Hematopoietic multipotent progenitor cell (in vitro differentiated cells): ENCODE data around the gene DUSP18. TPM values are rescaled to one million over a fixed set of nuclear protein-coding genes. Genes with fewer than 3 reads are reported as not detected.
"Not testable (repeated sequence)": the region's sequence is repeated elsewhere in the genome, so short reads cannot be mapped to it uniquely, and the experiment has no call there.

ENCODE experiments used
- DNase-seq, 3 donors: peaks; one replicate each; pipeline ENCODE4 v3.0.0-alpha.2; 2011 to 2015; ENCODE audit warnings: low read depth in 2 of 3, low spot score in 2 of 3
- total RNA-seq: library from RNA; depleted of rRNA; stranded (reverse); fragments of >200 nt; gene quantifications from one replicate; pipeline ENCODE4 v1.2.3, GENCODE V29; 2012

Gene DUSP18
- 51.7 TPM for total RNA-seq

GRCh38 chr22:30667494-30668385 is at the start of gene DUSP18:
TSS of gene DUSP18 (minus strand) at chr22:30667875. CDS start at chr22:30664003, 3,872 bp downstream.
- DNase-seq: peak; percentile 88 to 91 (median 91)

- no peak for DNase-seq
These were observed 46.4 kb upstream of the DUSP18 start for GRCh38 chr22:30714062-30714461.

GRCh38 chr22:30712094-30712493 is 44.4 kb upstream of the DUSP18 start:
- DNase-seq: no peak

DNA sequence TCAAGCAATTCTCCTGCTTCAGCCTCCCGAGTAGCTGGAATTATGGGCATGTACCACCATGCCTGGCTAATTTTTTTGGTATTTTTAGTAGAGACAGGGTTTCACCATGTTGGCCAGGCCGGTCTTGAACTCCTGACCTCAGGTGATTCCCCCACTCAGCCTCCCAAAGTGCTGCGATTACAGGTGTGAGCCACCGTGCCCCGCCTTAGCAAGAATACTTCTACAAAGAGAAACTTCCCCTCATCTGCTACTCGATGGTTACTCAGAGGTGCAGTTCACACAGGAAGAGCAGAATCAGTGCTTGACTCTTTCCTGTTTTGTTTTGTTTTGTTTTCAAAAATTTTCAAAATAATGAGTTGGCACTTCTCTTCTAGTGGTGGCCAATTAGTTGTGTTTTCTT is 42.3 kb upstream of the DUSP18 start:
- not testable (repeated sequence) for DNase-seq

GRCh38 chr22:30705710-30706651 is 38.3 kb upstream of the DUSP18 start:
- no peak for DNase-seq

DNA sequence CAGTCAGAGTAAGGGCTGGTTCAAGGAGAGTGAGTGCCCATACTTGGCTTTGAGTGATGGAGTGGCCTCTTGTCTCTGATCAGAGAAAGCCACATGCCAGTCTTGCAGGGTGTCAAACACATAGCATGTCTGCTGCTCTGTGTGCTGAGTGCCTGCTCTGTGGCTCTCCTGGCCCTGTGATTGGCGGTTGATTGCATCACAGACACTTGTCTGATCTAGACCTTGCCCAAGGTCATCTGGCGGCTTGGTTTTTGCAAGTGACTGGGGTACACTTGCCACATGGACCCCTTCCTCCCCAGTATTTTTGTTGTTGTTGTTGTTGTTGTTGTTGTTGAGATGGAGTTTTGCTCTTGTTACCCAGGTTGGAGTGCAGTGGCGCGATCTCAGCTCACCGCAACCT is 37.3 kb upstream of the DUSP18 start:
- DNase-seq: no peak

DNA sequence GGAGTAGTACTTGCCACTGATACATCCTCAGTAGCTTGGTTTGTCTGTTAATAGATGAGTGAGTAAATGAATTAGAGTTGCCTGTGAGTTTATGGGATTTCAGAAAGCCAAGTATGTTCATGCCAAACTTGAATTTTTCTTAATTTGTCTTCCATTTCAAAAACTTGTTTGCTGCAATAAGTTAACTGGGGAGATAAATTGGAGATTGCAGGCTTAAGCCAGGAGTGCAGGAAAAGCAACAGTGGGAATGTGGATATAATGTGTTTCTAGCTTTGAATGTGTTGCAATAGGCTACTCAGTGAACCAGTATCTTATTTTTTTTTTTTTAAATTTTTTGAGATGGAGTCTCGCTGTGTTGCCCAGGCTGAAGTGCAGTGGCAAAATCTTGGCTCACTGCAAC is 35.2 kb upstream of the DUSP18 start:
- no peak for DNase-seq

DNA sequence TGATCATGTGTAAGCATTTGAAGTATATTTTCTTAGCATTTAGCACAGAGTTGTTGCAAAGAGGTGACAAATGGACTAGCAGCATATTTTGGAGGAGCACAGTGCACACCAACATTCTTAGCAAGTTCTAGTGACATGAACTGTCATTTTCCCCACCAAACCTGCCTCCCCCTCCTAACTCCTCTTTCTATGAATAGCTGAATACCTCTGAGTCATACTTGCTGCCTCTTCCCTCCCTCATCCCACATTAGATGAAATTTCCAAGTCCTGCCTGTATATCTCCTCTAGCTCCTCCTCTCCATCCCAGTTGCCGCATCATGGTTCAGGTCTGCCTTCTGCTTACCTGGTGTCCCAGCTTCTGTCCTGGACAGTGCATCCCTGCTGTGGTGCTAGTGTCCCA is 34.2 kb upstream of the DUSP18 start:
- no peak for DNase-seq

- no peak for DNase-seq
These were observed 30.3 kb upstream of the DUSP18 start for GRCh38 chr22:30697975-30698374.

DNA sequence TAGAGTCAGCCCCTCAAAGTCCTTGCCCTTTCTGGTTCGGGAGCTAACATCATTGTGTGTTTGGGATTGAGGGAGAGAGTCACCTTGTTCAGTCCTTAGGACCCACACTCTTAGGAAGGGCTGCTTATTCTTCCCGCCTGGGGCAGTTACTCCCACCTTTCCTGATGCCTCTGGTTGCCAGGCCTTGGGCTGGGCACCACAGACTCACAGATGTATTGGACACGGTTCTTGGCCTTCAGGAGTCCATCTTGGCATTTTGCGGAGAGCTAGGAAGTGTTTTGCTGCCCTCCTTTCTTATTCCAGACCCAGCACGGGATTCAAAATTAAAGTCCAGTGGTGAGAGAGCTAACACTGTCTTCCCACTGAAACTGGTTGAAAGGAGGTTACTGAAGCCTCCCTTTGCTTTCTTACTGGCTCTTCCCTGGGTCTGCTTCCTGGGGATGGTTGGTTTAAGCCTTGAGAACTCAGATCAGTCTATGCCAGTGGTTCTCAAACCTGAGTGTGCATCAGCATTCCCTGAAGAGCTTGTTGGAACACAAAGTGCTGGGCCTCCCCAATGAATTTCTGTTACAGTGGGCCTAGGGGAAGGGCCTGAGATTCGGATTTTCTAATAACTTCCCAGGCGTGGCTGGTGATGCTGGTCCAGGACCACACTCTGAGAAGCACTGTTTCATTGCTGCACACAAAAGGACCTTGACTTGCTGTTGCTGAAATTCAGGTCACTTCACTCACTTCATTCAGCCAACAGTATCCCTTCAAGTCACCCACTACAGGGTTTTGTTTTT is 28.4 kb upstream of the DUSP18 start:
- DNase-seq: no peak

- DNase-seq: no peak
These were observed 27.7 kb upstream of the DUSP18 start for GRCh38 chr22:30695351-30695851.

DNA sequence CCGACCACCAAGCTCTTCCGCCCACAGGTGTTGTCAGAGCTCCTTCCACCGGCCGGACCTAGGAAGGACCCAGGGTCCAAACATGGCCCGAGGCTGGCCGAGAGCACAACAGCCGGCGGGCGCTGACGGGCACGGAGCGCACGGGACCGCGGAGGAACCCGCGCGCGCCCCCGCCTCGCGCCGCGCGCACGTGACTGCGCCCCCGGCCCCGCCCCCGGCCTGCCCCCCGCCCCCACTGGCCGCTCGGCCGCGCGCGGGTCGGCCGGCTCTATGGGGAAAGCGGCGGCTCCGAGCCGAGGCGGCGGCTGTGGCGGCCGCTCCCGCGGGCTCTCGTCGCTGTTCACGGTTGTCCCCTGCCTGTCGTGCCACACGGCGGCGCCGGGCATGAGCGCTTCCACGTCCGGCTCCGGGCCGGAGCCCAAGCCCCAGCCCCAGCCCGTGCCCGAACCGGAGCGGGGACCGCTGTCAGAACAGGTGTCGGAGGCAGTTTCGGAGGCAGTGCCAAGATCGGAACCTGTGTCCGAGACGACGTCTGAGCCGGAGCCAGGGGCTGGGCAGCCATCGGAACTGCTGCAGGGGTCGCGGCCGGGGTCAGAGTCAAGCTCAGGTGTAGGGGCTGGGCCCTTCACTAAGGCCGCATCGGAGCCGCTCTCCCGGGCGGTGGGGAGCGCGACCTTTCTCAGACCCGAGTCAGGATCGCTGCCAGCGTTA is 27.1 kb upstream of the DUSP18 start, which contains the start of gene OSBP2:
OSBP2 (plus strand) TSS at position 235 of the 711 bp plus-strand sequence; CDS start at position 271, 36 bp downstream.
- DNase-seq: peak; percentile 9 to 55 (median 46)

DNA sequence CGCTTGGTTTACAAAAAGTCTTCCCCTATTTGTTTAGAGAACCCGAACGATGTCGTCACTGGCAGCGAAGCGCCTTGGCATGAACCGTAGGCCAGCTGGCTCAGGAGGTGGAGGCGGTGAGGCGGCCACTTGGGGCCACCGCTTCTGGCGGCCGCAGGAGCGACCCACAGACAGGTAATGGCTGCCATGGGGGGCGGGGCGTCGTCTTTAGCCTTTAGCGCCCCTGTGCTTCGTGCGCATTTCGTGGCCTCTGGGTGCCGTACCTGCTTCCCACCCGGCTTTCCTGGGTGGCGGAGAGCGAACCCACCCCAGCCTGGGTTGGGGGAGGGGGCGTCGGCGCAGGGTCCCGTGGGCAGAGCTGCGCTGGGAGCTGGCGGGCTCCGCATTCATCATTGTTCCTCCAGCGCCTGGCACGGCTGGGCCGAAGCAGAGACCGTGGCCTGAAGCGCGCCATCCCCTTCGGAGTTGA is 26.5 kb upstream of the DUSP18 start:
- DNase-seq: peak; percentile 25 to 86 (median 73)

GRCh38 chr22:30691204-30691603 is 23.5 kb upstream of the DUSP18 start:
- DNase-seq: no peak

GRCh38 chr22:30689622-30690021 is 21.9 kb upstream of the DUSP18 start:
- DNase-seq: no peak

DNA sequence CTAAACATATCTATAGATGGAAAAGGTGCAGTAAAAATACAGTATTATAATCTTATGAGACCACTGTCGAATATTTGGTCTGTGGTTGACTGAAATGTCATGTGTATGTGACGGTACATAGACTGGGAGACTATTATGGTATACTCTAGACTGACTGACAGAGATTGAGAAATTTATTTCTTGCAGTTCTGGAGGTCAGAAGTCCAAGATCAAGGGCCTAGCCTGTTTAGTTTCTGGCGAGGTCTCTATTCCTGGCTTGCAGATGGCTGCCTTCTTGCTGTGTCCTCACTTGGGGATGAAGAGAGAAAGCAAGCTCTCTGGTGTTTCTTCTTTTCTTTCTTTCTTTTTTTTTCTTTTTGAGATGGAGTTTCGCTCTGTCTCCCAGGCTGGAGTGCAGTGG is 19.7 kb upstream of the DUSP18 start:
- DNase-seq: no peak

GRCh38 chr22:30685178-30685577 is 17.5 kb upstream of the DUSP18 start:
- no peak for DNase-seq

- DNase-seq: no peak
These were observed 14.2 kb upstream of the DUSP18 start for GRCh38 chr22:30681831-30682230.

GRCh38 chr22:30680991-30681770 is 13.5 kb upstream of the DUSP18 start:
- DNase-seq: no peak
